Endothelial cell of umbilical vein (primary cell): ENCODE results near the gene ZSCAN5A. TPM values are rescaled to one million over a fixed set of nuclear protein-coding genes. Genes with fewer than 3 reads are reported as not detected.

Experiments used
- BruUV-seq: library from RNA; stranded (reverse); fragments of 400-500 nt; replicated peaks from 2 replicates; lab custom pipeline; 2021; lab: Mats Ljungman, UMichigan
- CTCF ChIA-PET: fragments of 300-600, 350-600 bp; sonication (Branson Sonifier 250); formaldehyde crosslinking; loops from one replicate; lab custom pipeline; 2021; ENCODE audit warnings: antibody characterized with exemption, inconsistent platforms; lab: Charles Lee
- POLR2A ChIA-PET: fragments of 300-600, 350-600 bp; sonication (Branson Sonifier 250); formaldehyde crosslinking; loops from one replicate; lab custom pipeline; 2021; ENCODE audit warnings: antibody characterized with exemption, inconsistent platforms; lab: Charles Lee
- DNase-seq: peaks from one replicate; pipeline ENCODE4 v3.0.0-alpha.2; 2011; ENCODE audit warnings: low read depth, low spot score
- FAIRE-seq: peaks from 2 replicates; lab custom pipeline; 2011; peaks lifted over from hg19 to GRCh38; lab: Jason Lieb, UNC
- H2AFZ ChIP-seq: 2 replicates; pipeline ENCODE4 v1.6.0; 2012; ENCODE audit warnings: low read depth, low read length, control low read depth, inconsistent platforms
- H3K27ac ChIP-seq: 2 replicates; pipeline ENCODE4 v1.5.1; 2011; ENCODE audit warnings: low read depth, mild to moderate bottlenecking, control low read depth, low read length, moderate library complexity; ENCODE audit not compliant: insufficient read depth
- H3K27me3 ChIP-seq, 2 experiments: 2 replicates each; pipeline versions ENCODE4 v1.6.0 to v1.6.1; 2011; ENCODE audit warnings: low read length in 2 of 2, mixed read lengths in 1 of 2; ENCODE audit not compliant: control insufficient read depth in 2 of 2, insufficient read depth in 2 of 2
- H3K36me3 ChIP-seq, 2 experiments: 2 replicates in 1 of 2; 3 replicates in 1 of 2; pipeline ENCODE4 v1.5.1; 2011; ENCODE audit warnings: low read length in 2 of 2, mild to moderate bottlenecking in 1 of 2, moderate library complexity in 1 of 2; ENCODE audit not compliant: control insufficient read depth in 2 of 2, insufficient read depth in 2 of 2; ENCODE audit errors: extremely low read depth in 1 of 2
- H3K4me1 ChIP-seq: 3 replicates; pipeline ENCODE4 v1.5.1; 2011; ENCODE audit warnings: mild to moderate bottlenecking, low read length; ENCODE audit not compliant: control insufficient read depth, insufficient read depth; ENCODE audit errors: extremely low read depth
- H3K4me2 ChIP-seq: 2 replicates; pipeline ENCODE4 v1.6.1; 2011; ENCODE audit warnings: low read length, control low read depth, mixed read lengths; ENCODE audit not compliant: insufficient read depth
- H3K4me3 ChIP-seq, 3 experiments: fragments of 200-600 bp in 1 of 3; sonication (generic), shearing (Covaris generic) in 1 of 3; replicated peaks in 1 of 3; 2 replicates each; pipeline ENCODE4 v1.5.1; 2011 to 2016; ENCODE audit warnings: control low read depth in 3 of 3, low read length in 3 of 3, mild to moderate bottlenecking in 2 of 3, inconsistent platforms in 1 of 3, low read depth in 1 of 3, moderate library complexity in 1 of 3; ENCODE audit not compliant: insufficient read depth in 1 of 3
- H3K79me2 ChIP-seq: 2 replicates; pipeline ENCODE4 v1.6.0; 2012; ENCODE audit warnings: low read length, inconsistent platforms; ENCODE audit not compliant: control insufficient read depth, insufficient read depth
- H3K9ac ChIP-seq: replicated peaks from 2 replicates; pipeline ENCODE3; 2011; ENCODE audit warnings: low read length, control low read depth; ENCODE audit not compliant: insufficient read depth; ENCODE audit errors: extremely low read depth
- H3K9me1 ChIP-seq: replicated peaks from 3 replicates; pipeline ENCODE4 v1.6.0; 2011; ENCODE audit warnings: mild to moderate bottlenecking, low read length; ENCODE audit not compliant: control insufficient read depth, insufficient read depth; ENCODE audit errors: extremely low read depth
- H3K9me3 ChIP-seq: replicated peaks from 2 replicates; pipeline ENCODE4 v1.5.1; 2012; ENCODE audit warnings: low read length, inconsistent platforms; ENCODE audit not compliant: control insufficient read depth, insufficient read depth
- H4K20me1 ChIP-seq: replicated peaks from 2 replicates; pipeline ENCODE3; 2011; ENCODE audit warnings: mild to moderate bottlenecking, low read length; ENCODE audit not compliant: control insufficient read depth, insufficient read depth; ENCODE audit errors: extremely low read depth
- EZH2 ChIP-seq: IDR thresholded peaks from 2 replicates; pipeline ENCODE4 v1.6.1; 2012; ENCODE audit warnings: borderline replicate concordance, low read depth, mild to moderate bottlenecking, moderate library complexity, low read length, inconsistent platforms; ENCODE audit not compliant: severe bottlenecking
- FOS ChIP-seq: IDR thresholded peaks from 2 replicates; pipeline ENCODE4 v1.6.1; 2011; ENCODE audit warnings: mild to moderate bottlenecking, low read length, moderate library complexity, borderline replicate concordance; ENCODE audit not compliant: insufficient read depth
- GATA2 ChIP-seq: IDR thresholded peaks from 2 replicates; pipeline ENCODE4 v1.7.0; 2011; ENCODE audit warnings: low read depth, mild to moderate bottlenecking, moderate library complexity, mixed read lengths, low read length; ENCODE audit not compliant: insufficient read length, insufficient read depth
- MYC ChIP-seq: IDR thresholded peaks from one replicate; pipeline ENCODE4 v1.6.1; 2011; ENCODE audit warnings: mild to moderate bottlenecking, low read depth, low read length
- POLR2A ChIP-seq: IDR thresholded peaks from 2 replicates; pipeline ENCODE4 v1.6.1; 2012; ENCODE audit warnings: low read depth, mild to moderate bottlenecking, control low read depth, low read length
- POLR2AphosphoS5 ChIP-seq: IDR thresholded peaks from 2 replicates; pipeline ENCODE4 v1.6.1; 2012; ENCODE audit warnings: low read depth, mild to moderate bottlenecking, control low read depth, low read length, moderate library complexity; ENCODE audit not compliant: insufficient read depth
- dilution Hi-C: fragments of 300-500 bp; cut with MboI; formaldehyde crosslinking; loops from one replicate; pipeline ENCODE4 v1.15.0; 2019; ENCODE audit warnings: low sequenced_read_pairs; ENCODE audit not compliant: extremely low pct_ligation_motif_present
- intact Hi-C: fragments of 100-400 bp; cut with micrococcal nuclease; formaldehyde crosslinking; loops from one replicate; pipeline ENCODE4 v1.10.0; 2022
- polyA plus RNA-seq, 4 experiments: library from polyadenylated mRNA; depleted of rRNA in 3 of 4; stranded (reverse) in 3 of 4; unstranded in 1 of 4; fragments of >200 nt; gene quantifications; 2 replicates each; pipeline versions ENCODE4 v1.2.1 to v1.2.3, GENCODE V29; 2011 to 2012; ENCODE audit warnings: missing spikeins in 1 of 4
- total RNA-seq: library from RNA; stranded (reverse); gene quantifications from 2 replicates; pipeline ENCODE4 v1.2.3, GENCODE V29; 2021
- TF ChIP-seq, protein P1 (sequence below): IDR thresholded peaks from 2 replicates; pipeline ENCODE4 v1.6.1; 2011; ENCODE audit not compliant: insufficient read depth, insufficient read length
- TF ChIP-seq, protein P2 (sequence below), 2 donors: IDR thresholded peaks; 1 replicate in 1 of 2; 2 replicates in 1 of 2; pipeline ENCODE4 v1.5.1; 2011; ENCODE audit warnings: low read length in 2 of 2, mild to moderate bottlenecking in 2 of 2, moderate library complexity in 2 of 2, control low read depth in 1 of 2, inconsistent platforms in 1 of 2, low read depth in 1 of 2; ENCODE audit not compliant: insufficient read depth in 1 of 2; ENCODE audit errors: extremely low read depth in 1 of 2

ZSCAN5A gene
- total and polyA plus RNA-seq, 2 donors (not counting 3 experiments of a cell fraction or from before 2014, with no cell fraction given): 5.1 to 12.2 TPM

DNA sequence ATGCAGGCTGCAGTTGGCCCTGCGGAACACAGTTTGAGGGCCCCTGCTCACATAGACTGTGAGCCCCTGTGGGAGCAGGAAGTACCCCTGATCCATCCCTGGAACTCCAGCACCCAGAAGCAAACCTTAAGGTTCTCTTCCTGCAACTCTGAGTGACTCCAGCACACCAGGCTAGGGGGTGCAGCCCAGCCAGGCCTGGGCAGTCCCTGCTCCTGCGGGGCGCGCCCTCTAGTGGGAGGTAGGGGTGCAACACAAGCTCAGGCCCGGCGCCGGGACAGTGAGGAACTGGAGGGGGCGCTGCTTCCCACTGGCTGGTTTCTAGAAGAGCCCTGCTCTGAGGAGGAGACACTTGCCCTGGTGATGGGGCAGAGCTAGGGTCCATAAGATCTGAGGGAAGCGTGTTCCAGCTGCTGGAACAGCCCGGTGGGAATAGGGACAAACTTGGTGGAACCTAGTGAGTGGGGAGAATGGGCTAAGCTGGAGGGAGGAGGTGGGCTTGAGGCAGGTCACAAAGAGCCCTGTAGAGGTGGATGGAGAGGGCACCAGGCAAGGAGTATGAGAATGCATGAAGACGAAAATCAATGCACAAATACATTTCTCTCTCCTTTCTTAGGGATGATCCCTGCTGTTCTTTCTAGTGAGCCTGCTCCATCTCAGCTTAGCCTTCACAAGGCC, 5.0 kb downstream of the ZSCAN5A start:
- peak; percentile 63 for FAIRE-seq
- no peaks in the 10 kb centered on the region for H3K79me2 ChIP-seq

DNA sequence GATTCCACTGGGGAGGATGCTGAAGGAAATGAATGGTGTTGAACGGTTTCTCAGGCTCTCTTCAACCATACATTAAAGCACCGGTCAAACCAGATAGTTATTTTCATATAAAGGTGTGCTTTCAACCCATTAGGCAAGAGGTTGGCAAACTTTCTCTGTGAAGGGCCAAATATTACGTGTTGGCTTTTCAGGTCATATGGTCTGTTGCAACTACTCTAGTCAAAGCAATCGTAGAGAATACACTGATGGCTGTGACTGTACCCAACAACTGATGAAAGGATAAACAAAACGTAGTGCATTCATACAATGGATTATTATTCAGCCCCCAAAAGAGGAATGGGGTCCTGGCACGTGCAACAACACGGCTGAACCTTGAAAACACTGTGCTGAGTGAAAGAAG, 5.8 kb downstream of the ZSCAN5A start:
- H4K20me1 ChIP-seq: no peaks in the 10 kb centered on the region
- DNase-seq: no peak
- POLR2A ChIA-PET: no interaction called here
- H3K9me3 ChIP-seq: no peaks in the 10 kb centered on the region
- peaks cover 0 to 3% of the 10 kb centered on the region in 2 experiments for H3K36me3 ChIP-seq
- BruUV-seq: no TSS peak
- H3K27ac ChIP-seq: no peak overlapping the region
- H3K4me3 ChIP-seq: no peak overlapping the region
- intact Hi-C loops (loop anchor here (1.0 kb wide), 1 partner anchor 55 kb away; no protein-coding TSS in a partner anchor), dilution Hi-C loops (no loop called here)
- CTCF ChIA-PET: interaction anchor here (1.4 kb wide), 1 partner anchor 55 kb away, joined by 9 read pairs; no protein-coding TSS in a partner anchor
- no peaks in the 10 kb centered on the region for H3K27me3 ChIP-seq
- no peak overlapping the region for H3K4me2 ChIP-seq
- H2AFZ ChIP-seq: no peak overlapping the region
- H3K9me1 ChIP-seq: no peaks in the 10 kb centered on the region
- H3K4me1 ChIP-seq: peaks cover 3% of the 10 kb centered on the region
- FAIRE-seq: no peak
- H3K9ac ChIP-seq: no peak overlapping the region
- TF ChIP-seq, protein P1, sequence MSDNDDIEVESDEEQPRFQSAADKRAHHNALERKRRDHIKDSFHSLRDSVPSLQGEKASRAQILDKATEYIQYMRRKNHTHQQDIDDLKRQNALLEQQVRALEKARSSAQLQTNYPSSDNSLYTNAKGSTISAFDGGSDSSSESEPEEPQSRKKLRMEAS: no peak
- TF ChIP-seq EZH2 (no peak), MYC (no peak), GATA2 (no peak), POLR2A (no peak), POLR2AphosphoS5 (no peak), FOS (no peak)
- TF ChIP-seq, protein P2, sequence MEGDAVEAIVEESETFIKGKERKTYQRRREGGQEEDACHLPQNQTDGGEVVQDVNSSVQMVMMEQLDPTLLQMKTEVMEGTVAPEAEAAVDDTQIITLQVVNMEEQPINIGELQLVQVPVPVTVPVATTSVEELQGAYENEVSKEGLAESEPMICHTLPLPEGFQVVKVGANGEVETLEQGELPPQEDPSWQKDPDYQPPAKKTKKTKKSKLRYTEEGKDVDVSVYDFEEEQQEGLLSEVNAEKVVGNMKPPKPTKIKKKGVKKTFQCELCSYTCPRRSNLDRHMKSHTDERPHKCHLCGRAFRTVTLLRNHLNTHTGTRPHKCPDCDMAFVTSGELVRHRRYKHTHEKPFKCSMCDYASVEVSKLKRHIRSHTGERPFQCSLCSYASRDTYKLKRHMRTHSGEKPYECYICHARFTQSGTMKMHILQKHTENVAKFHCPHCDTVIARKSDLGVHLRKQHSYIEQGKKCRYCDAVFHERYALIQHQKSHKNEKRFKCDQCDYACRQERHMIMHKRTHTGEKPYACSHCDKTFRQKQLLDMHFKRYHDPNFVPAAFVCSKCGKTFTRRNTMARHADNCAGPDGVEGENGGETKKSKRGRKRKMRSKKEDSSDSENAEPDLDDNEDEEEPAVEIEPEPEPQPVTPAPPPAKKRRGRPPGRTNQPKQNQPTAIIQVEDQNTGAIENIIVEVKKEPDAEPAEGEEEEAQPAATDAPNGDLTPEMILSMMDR (IDR thresholded peaks at IDR 0.05; ENCODE audit: extremely low read depth in 1 of 2, insufficient read depth in 1 of 2, low read depth in 1 of 2, low read length in 2 of 2): no peak
- no peaks in the 10 kb centered on the region for H3K79me2 ChIP-seq

More for the DNA sequence above, 5.0 kb downstream of the ZSCAN5A start:
- CTCF ChIA-PET: interaction anchor here (0.5 to 3.1 kb wide), 44 partner anchors 9 to 677 kb away, joined by 3 to 254 read pairs (median 5); partner anchors contain the start of genes EDDM13 and ZNF444
- no peak overlapping the region for H3K4me2 ChIP-seq
- peak; percentile 47 for DNase-seq
- intact Hi-C loops: loop anchor here (1.0 kb wide), 1 partner anchor 56 kb away; no protein-coding TSS in a partner anchor
- POLR2A ChIA-PET: no interaction called here
- H3K27me3 ChIP-seq: no peaks in the 10 kb centered on the region
- dilution Hi-C loops: no loop called here
- no peaks in the 10 kb centered on the region for H3K9me3 ChIP-seq
- H2AFZ ChIP-seq: no peak overlapping the region
- no peaks in the 10 kb centered on the region for H4K20me1 ChIP-seq
- H3K27ac ChIP-seq: no peak overlapping the region
- no peak overlapping the region for H3K4me3 ChIP-seq
- no peak overlapping the region for H3K9ac ChIP-seq
- H3K4me1 ChIP-seq: peaks cover 6% of the 10 kb centered on the region
- no peaks in the 10 kb centered on the region for H3K9me1 ChIP-seq
- TF ChIP-seq, protein P2 (IDR thresholded peaks at IDR 0.05; ENCODE audit: extremely low read depth in 1 of 2, insufficient read depth in 1 of 2, low read depth in 1 of 2, low read length in 2 of 2): peak; percentile 97 to 98
- no peak for TF ChIP-seq MYC
- no peak for TF ChIP-seq FOS
- no TSS peak for BruUV-seq
- H3K36me3 ChIP-seq: no peaks in the 10 kb centered on the region
